ENCODE measurements around the gene GDA.

DNA sequence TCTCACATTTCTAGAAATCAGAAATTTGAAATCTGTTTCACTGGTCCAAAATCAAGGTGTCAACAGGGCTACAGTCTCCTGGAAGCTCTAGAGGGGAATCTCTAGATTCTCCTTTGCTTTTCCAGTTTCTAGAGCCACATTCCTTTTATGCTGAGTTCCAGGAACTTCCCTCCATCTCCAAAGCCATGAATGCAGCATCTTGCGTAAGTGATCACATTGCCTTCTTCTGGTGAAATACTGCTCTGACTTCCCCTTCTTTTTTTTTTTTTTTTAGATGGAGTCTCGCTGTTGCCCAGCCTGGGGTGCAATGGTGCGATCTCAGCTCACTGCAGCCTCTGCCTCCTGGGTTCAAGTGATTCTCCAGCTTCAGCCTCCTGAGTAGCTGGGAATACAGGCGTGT lies 23.8 kb downstream of the GDA start:
- TF ChIP-seq, protein P1, sequence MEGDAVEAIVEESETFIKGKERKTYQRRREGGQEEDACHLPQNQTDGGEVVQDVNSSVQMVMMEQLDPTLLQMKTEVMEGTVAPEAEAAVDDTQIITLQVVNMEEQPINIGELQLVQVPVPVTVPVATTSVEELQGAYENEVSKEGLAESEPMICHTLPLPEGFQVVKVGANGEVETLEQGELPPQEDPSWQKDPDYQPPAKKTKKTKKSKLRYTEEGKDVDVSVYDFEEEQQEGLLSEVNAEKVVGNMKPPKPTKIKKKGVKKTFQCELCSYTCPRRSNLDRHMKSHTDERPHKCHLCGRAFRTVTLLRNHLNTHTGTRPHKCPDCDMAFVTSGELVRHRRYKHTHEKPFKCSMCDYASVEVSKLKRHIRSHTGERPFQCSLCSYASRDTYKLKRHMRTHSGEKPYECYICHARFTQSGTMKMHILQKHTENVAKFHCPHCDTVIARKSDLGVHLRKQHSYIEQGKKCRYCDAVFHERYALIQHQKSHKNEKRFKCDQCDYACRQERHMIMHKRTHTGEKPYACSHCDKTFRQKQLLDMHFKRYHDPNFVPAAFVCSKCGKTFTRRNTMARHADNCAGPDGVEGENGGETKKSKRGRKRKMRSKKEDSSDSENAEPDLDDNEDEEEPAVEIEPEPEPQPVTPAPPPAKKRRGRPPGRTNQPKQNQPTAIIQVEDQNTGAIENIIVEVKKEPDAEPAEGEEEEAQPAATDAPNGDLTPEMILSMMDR (IDR thresholded peaks at IDR 0.05 in 2 of 3, conservative IDR thresholded peaks at IDR 0.05 in 1 of 3; ENCODE audit: insufficient read depth in 2 of 3, low read depth in 1 of 3, low read length in 3 of 3): no peak
- TF ChIP-seq GTF2F1 (IDR thresholded peaks at IDR 0.05; ENCODE audit: low read depth, low read length) (no peak), ZKSCAN8 (CRISPR knock-in tag; IDR thresholded peaks at IDR 0.05) (no peak), RBM39 (optimal IDR thresholded peaks at IDR 0.05; ENCODE audit: low read depth, low read length) (no peak), ELK3 (CRISPR knock-in tag; IDR thresholded peaks at IDR 0.05) (no peak), RFX5 (IDR thresholded peaks at IDR 0.05; ENCODE audit: low read depth, low read length) (no peak), PBX2 (CRISPR knock-in tag; IDR thresholded peaks at IDR 0.05; ENCODE audit: low read depth) (no peak), PBX2 (tag; conservative IDR thresholded peaks at IDR 0.05; ENCODE audit: low read depth) (no peak), ZKSCAN3 (CRISPR knock-in tag; IDR thresholded peaks at IDR 0.05) (no peak)
